Activated CD4-positive, alpha-beta memory T cell treated with anti-CD3 and anti-CD28 coated beads for 36 hours (primary cell): ENCODE data around the gene PRDM12. TPM values are rescaled to one million over a fixed set of nuclear protein-coding genes. Genes with fewer than 3 reads are reported as not detected.

Experiments
- CTCF ChIA-PET: fragments of 350-600 bp; sonication (Branson Sonifier 250); formaldehyde crosslinking; loops from one replicate; lab custom pipeline; 2021; ENCODE audit warnings: antibody characterized with exemption, inconsistent platforms; lab: Charles Lee
- POLR2A ChIA-PET: fragments of 350-600 bp; sonication (Branson Sonifier 250); formaldehyde crosslinking; loops from one replicate; lab custom pipeline; 2021; ENCODE audit warnings: antibody characterized with exemption; lab: Charles Lee
- DNase-seq: peaks from one replicate; pipeline ENCODE4 v3.0.0-alpha.2; 2020
- H3K27ac Mint-ChIP-seq: one replicate; pipeline ENCODE4 v1.8.0; 2021; ENCODE audit warnings: mixed read lengths
- H3K27me3 Mint-ChIP-seq: one replicate; pipeline ENCODE4 v1.8.0; 2021; ENCODE audit warnings: mixed read lengths
- H3K36me3 Mint-ChIP-seq: one replicate; pipeline ENCODE4 v1.8.0; 2021; ENCODE audit warnings: mixed read lengths
- H3K4me1 Mint-ChIP-seq: one replicate; pipeline ENCODE4 v1.8.0; 2021; ENCODE audit warnings: low read depth, mixed read lengths
- H3K4me3 Mint-ChIP-seq: one replicate; pipeline ENCODE4 v1.8.0; 2021; ENCODE audit warnings: mild to moderate bottlenecking, mixed read lengths
- H3K9me3 Mint-ChIP-seq: one replicate; pipeline ENCODE4 v1.8.0; 2021; ENCODE audit warnings: mixed read lengths
- intact Hi-C: fragments of 100-400 bp; cut with micrococcal nuclease; formaldehyde crosslinking; loops from one replicate; pipeline ENCODE4 v1.15.1; 2023
- total RNA-seq, 2 experiments: library from RNA; stranded (reverse); gene quantifications; one replicate each; pipeline ENCODE4 v1.2.3, GENCODE V29; 2021

PRDM12 gene
- total RNA-seq, 2 experiments from 2014 or later, result 0.07 to 0.12 TPM

DNA sequence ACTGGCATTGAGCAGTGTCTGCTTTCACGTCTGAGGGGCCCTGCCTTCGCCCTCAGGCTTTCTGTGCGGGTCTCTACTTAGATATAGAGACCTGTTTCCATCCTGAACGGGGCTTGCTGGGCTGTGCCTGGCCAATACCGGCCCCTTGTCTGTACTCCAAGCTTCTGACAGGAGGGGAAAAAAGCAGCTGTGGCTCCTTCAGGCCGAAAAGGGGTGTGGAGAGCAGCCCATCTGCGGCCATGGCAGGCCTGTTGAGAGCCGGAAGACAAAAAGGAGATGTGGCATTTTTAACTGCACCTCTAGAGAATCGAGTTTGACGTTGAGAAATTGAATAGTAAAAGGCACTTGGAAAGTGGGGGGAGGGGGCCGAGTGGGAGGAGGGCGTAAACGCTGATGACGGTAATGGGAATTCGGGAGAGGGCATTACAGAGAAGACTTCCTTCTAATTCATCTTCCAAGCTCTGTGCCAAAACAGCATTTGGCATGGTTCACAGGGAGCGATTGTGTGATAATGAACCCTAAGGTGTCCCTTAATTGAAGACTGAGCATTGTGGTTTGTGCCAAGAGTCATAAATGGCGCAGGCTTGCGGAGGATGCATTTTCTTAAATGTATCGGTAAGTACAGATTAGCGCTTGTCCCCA, 25.1 kb upstream of the PRDM12 start:
- H3K36me3 Mint-ChIP-seq, result peaks cover 17% of the 10 kb centered on the region
- H3K27me3 Mint-ChIP-seq, result no peaks in the 10 kb centered on the region
- no peak for DNase-seq
- H3K9me3 Mint-ChIP-seq, result no peaks in the 10 kb centered on the region
- ChIA-PET POLR2A (no interaction called here), CTCF (no interaction called here)
- intact Hi-C loops, result no loop called here
- no peak overlapping the region for H3K4me3 Mint-ChIP-seq
- no peak overlapping the region for H3K27ac Mint-ChIP-seq
- no peaks in the 10 kb centered on the region for H3K4me1 Mint-ChIP-seq

DNA sequence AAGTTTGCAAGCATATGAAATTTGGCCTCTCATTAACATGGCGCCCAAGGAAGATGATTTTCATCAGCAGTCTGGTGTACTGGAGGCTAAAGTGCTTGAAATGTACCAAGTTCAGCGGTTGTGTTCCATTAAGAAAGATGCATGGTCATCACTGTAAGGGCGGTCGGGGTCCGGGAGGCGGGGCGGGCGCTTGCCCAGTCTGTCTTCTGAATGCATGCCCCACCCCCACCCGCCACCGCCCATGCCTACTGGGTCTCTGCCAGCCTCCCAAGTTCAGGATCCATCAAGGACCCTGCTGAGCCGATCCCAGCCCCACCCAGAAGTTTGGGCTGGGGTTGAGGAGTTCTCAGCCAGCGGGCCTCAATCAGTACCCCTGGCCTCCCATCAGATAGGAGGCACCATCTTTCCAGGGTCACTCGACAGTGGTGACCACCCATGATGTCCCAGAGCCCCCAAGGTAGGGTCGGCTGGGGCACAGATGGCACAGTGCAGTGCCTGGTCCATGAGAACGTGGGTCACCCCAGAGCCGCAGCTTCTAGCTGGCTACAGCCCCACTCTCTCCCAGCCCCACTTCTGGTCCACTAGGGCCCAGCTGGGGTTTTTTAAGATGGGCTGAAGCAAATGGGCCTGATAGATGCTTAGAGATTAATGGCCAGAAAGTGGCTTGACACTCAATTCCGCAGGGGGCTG, 24.4 kb upstream of the PRDM12 start:
- POLR2A ChIA-PET, result no interaction called here
- Mint-ChIP-seq H3K27ac (no peak overlapping the region), H3K27me3 (no peaks in the 10 kb centered on the region), H3K9me3 (no peaks in the 10 kb centered on the region), H3K36me3 (peaks cover 12% of the 10 kb centered on the region), H3K4me3 (no peak overlapping the region), H3K4me1 (no peaks in the 10 kb centered on the region)
- CTCF ChIA-PET, result no interaction called here
- intact Hi-C loops, result no loop called here
- no peak for DNase-seq

DNA sequence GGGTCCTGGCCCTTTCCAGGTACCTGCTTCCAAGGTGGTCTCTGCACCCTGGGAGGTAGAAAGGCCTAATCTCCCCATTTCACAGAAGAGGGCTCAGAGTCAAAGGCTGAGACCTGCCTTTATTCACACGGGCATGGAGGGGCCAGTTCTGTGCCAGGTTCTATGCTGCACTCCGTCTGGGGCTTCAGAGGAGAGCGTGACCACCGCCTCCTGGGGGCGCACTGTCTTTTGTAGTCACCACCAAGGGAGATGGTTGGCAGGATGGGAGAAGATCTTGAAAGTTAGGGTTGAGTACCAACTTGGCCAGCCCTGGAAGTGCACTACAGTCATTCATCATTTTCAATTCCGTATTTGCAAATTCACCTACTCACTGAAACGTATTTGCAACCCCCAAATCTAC, 23.7 kb upstream of the PRDM12 start:
- H3K9me3 Mint-ChIP-seq, result peaks cover 1% of the 10 kb centered on the region
- DNase-seq, result no peak
- no peak overlapping the region for H3K27ac Mint-ChIP-seq
- intact Hi-C loops, result no loop called here
- no peak overlapping the region for H3K4me3 Mint-ChIP-seq
- no peaks in the 10 kb centered on the region for H3K27me3 Mint-ChIP-seq
- CTCF ChIA-PET, result interaction anchor here (0.6 kb wide), 1 partner anchor 45 kb away, joined by 5 read pairs; no protein-coding TSS in a partner anchor
- no peaks in the 10 kb centered on the region for H3K4me1 Mint-ChIP-seq
- POLR2A ChIA-PET, result no interaction called here
- H3K36me3 Mint-ChIP-seq, result peaks cover 11% of the 10 kb centered on the region

DNA sequence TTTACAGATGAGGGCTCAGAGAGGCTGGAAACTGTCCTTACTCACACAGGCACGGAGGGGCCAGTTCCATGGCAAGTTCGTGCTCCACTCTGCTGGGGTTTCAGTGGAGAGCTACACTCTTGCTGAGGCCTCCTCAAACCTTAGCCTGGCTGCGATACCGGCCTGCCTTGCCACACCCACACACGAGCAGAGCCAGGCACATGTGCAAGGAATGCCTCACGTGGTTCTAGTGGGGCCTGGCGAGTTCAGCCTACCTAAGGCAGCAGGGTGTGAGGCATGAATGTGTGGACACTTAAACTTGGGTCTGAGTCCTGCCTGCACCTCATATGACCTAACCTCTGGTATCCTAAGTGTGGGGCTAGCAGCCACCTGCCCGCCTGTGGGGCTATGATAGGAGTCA, 21.5 kb upstream of the PRDM12 start:
- H3K27me3 Mint-ChIP-seq, result peaks cover 2% of the 10 kb centered on the region

DNA sequence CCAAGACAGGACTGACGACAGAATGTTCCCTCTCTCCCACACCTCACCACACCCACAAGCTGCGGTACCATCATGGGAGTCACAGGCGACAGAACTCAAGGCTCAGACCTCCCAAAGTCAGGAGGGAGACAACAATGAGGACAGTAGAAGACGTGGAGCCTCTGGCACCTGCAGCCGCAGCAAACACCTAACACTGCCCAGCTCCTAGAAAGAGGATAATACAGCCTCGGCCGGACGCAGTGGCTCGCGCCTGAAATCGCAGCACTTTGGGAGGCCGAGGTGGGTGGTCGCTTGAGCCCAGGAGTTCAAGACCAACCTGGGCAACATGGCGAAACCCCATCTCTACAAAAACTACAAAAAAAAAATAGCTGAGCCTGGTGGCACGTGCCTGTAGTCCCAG, 13.2 kb upstream of the PRDM12 start:
- Mint-ChIP-seq H3K27ac (no peak overlapping the region), H3K4me1 (no peaks in the 10 kb centered on the region), H3K9me3 (peaks cover 6% of the 10 kb centered on the region), H3K4me3 (no peak overlapping the region), H3K36me3 (no peaks in the 10 kb centered on the region), H3K27me3 (peaks cover 15% of the 10 kb centered on the region)
- ChIA-PET CTCF (no interaction called here), POLR2A (no interaction called here)
- no peak for DNase-seq
- intact Hi-C loops, result no loop called here

More for the DNA sequence above, 21.5 kb upstream of the PRDM12 start:
- peaks cover 12% of the 10 kb centered on the region for H3K9me3 Mint-ChIP-seq
- no peak for DNase-seq
- H3K36me3 Mint-ChIP-seq, result peaks cover 10% of the 10 kb centered on the region
- no peak overlapping the region for H3K27ac Mint-ChIP-seq
- intact Hi-C loops, result no loop called here
- ChIA-PET POLR2A (no interaction called here), CTCF (interaction anchor here (0.6 kb wide), 1 partner anchor 40 kb away, joined by 3 read pairs; no protein-coding TSS in a partner anchor)
- H3K4me3 Mint-ChIP-seq, result no peak overlapping the region
- no peaks in the 10 kb centered on the region for H3K4me1 Mint-ChIP-seq

DNA sequence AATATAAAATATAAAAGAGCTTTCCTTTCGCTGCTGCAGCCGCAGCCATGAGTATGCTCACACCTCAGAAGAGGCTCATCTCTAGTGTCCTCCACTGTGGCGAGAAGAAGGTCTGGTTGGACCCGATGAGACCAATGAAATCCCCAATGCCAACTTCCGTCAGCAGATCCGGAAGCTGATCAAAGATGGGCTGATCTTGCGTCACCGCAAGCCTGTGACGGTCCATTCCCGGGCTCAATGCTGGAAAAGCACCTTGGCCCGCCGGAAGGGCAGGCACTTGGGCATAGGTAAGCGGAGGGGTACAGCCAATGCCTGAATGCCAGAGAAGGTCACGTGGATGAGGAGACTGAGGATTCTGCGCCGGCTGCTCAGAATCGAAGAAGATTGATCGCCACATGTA, 12.6 kb upstream of the PRDM12 start:
- intact Hi-C loops, result no loop called here
- Mint-ChIP-seq H3K4me1 (no peaks in the 10 kb centered on the region), H3K36me3 (no peaks in the 10 kb centered on the region), H3K27me3 (peaks cover 17% of the 10 kb centered on the region), H3K4me3 (no peak overlapping the region), H3K27ac (no peak overlapping the region), H3K9me3 (peaks cover 4% of the 10 kb centered on the region)
- POLR2A ChIA-PET, result no interaction called here
- CTCF ChIA-PET, result no interaction called here
- no peak for DNase-seq

DNA sequence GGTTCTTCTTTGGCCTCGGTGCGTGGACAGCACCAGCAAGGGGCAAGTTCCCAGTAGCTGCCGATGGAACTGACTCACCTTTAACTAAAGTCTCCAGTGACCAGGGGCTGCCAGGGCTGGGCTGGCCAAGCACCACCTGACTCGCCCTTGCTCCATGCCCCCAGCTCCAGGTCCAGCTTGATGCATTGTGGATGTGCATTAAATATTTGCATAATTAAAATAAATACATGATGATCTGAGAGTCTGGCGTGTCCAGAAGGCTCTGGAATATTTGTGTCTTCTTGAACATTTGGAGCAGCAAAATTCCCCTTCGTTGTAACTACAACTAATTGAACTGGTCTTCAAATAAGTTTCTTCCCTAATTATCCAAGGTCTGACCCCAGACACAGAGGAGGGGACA, 9.5 kb upstream of the PRDM12 start:
- intact Hi-C loops, result no loop called here
- CTCF ChIA-PET, result interaction anchor here (1.0 kb wide), 1 partner anchor 28 kb away, joined by 3 read pairs; no protein-coding TSS in a partner anchor

DNA sequence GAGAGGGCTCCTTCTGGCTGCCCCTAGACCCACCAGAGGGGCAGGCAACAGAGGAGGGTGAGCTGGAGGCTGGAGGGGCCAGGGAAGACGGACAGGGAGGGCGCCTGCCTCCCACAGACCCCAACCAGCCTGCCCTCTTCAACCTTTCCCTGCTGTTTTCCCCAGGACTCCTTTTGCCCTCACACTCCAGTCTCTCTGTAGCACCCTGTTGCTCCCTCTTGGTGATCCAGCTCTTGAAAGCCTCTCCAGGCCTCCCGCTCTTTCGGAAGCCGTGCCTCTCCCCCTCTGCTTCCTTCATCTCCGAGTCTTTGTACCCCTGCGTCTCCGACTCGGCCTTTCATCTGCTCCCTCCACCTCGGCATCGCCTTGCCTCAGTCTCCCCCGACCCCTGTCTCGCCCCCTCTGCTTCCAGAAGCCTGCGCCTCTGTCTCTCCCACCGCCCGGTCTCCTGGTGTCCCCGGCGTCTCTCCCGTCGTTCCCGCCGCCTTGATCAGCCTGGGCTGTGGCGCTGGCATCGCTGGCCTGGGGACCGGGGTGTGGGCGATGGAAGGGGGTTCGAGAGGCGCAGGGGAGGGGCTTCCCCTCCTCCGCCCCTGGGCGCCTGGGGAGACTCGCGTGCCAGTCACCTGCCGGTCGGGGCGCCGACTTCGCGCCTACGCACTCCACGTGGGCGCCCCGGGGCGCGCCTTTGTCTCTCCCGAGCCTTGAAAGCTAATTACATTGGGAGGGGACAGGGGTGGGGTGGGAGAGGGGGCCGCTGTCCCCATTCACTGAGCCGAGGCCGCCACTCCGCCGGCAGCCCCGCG, 5.3 kb upstream of the PRDM12 start:
- Mint-ChIP-seq H3K4me1 (peaks cover 20% of the 10 kb centered on the region), H3K36me3 (no peaks in the 10 kb centered on the region), H3K4me3 (no peak overlapping the region), H3K27me3 (peaks cover 62% of the 10 kb centered on the region), H3K9me3 (no peaks in the 10 kb centered on the region), H3K27ac (no peak overlapping the region)
- DNase-seq, result no peak
- intact Hi-C loops, result no loop called here
- POLR2A ChIA-PET, result no interaction called here
- CTCF ChIA-PET, result no interaction called here

More for the DNA sequence above, 9.5 kb upstream of the PRDM12 start:
- H3K9me3 Mint-ChIP-seq, result no peaks in the 10 kb centered on the region
- POLR2A ChIA-PET, result interaction anchor here (0.8 kb wide), 1 partner anchor 9 kb away, joined by 3 read pairs; no protein-coding TSS in a partner anchor
- H3K36me3 Mint-ChIP-seq, result no peaks in the 10 kb centered on the region
- H3K4me3 Mint-ChIP-seq, result no peak overlapping the region
- peaks cover 36% of the 10 kb centered on the region for H3K27me3 Mint-ChIP-seq
- H3K27ac Mint-ChIP-seq, result no peak overlapping the region
- peaks cover 4% of the 10 kb centered on the region for H3K4me1 Mint-ChIP-seq
- no peak for DNase-seq

DNA sequence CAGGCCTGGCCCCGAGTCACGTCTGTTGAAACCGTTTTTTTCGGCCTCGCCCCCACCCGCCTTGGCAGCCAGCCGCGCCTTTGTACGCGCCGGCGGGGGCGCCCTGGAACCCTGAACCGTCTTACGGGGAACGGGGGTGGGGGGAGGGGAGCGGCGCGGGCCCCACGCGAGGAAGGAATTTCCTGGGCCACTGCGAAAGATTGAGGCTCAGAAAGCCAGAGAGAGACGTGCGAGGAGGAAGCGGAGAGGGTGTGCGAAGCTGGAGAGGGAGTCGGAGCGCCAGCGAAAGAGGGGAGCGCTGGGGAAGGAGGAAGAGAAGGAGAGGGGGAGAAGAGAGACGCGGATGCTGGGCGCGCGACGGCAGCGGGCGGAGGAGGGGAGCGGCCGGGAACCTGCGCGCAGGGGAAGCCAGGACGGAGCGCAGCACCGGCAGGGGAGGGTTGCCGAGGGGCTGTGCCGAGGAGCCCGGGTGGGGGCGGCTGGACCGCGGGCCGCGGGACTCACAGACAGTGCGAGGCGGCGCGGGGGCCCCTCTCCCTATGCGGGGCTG, 4.6 kb upstream of the PRDM12 start:
- peaks cover 25% of the 10 kb centered on the region for H3K4me1 Mint-ChIP-seq
- ChIA-PET CTCF (no interaction called here), POLR2A (no interaction called here)
- intact Hi-C loops, result no loop called here
- H3K36me3 Mint-ChIP-seq, result no peaks in the 10 kb centered on the region
- peaks cover 67% of the 10 kb centered on the region for H3K27me3 Mint-ChIP-seq
- no peak for DNase-seq
- H3K4me3 Mint-ChIP-seq, result no peak overlapping the region
- no peak overlapping the region for H3K27ac Mint-ChIP-seq
- H3K9me3 Mint-ChIP-seq, result no peaks in the 10 kb centered on the region

DNA sequence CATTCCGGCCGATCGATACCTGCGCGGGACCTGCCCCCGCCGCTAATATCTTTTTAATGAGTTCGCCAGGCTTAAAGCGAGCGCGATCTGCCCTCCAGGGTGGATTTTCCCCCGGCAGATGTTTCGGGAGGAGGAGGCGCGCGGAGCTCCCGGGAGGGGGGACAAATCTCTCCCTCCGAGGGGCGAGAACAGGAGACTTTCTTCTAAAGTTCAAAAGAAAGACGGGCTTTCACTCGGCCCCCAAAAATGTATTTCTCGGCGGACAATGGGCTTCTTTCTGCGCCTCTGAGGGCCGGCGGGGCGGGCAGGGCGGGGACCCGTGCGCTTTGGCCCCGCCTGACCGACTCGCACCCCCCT, 4.1 kb upstream of the PRDM12 start:
- Mint-ChIP-seq H3K27ac (no peak overlapping the region), H3K36me3 (no peaks in the 10 kb centered on the region), H3K27me3 (peaks cover 65% of the 10 kb centered on the region), H3K4me1 (peaks cover 26% of the 10 kb centered on the region), H3K4me3 (no peak overlapping the region), H3K9me3 (no peaks in the 10 kb centered on the region)
- POLR2A ChIA-PET, result no interaction called here
- DNase-seq, result no peak
- CTCF ChIA-PET, result no interaction called here
- intact Hi-C loops, result no loop called here

DNA sequence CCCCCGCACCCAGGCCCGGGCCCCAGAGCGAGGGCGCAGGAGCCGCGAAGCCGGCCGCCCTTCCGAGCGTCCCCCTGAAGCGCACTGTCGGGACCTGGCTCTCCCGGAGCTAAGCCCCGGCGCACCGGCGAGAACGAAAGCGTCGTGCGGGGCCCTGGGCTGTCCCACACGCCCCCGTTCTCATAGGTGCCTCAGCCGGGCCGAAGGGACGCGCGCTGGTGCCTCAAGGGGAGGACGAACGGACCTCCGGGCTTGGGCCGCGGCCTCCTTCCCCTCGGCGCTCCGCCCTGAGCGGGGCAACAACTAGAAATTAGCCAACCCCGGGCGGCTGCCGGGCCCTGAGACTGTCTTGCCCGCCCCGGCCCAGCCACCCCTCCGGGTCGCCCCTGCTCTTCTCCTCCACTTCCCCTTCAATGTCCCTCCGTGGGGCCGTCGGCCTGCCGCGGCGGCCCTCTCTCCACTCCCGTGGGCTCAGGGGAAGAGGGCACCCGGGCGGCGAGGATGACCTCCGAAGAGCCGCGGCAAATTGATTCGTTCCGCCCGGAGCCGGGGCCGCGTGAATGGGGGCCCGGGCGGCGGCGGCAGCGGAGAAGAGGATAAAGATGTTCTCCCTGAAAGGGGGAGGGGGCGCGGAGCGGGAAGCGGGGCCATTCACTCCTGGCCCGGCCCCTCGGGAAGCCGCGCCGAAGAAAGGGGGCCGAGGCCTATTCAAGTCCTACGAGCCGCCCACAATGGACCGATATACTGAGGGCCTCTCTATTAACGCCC, 3.5 kb upstream of the PRDM12 start:
- H3K27me3 Mint-ChIP-seq, result peaks cover 66% of the 10 kb centered on the region
- DNase-seq, result no peak
- peaks cover 30% of the 10 kb centered on the region for H3K4me1 Mint-ChIP-seq
- H3K27ac Mint-ChIP-seq, result no peak overlapping the region
- ChIA-PET POLR2A (no interaction called here), CTCF (no interaction called here)
- intact Hi-C loops, result no loop called here
- H3K4me3 Mint-ChIP-seq, result no peak overlapping the region
- no peaks in the 10 kb centered on the region for H3K9me3 Mint-ChIP-seq
- no peaks in the 10 kb centered on the region for H3K36me3 Mint-ChIP-seq
